ENCODE data around the gene SPAG9.

SPAG9 gene

DNA sequence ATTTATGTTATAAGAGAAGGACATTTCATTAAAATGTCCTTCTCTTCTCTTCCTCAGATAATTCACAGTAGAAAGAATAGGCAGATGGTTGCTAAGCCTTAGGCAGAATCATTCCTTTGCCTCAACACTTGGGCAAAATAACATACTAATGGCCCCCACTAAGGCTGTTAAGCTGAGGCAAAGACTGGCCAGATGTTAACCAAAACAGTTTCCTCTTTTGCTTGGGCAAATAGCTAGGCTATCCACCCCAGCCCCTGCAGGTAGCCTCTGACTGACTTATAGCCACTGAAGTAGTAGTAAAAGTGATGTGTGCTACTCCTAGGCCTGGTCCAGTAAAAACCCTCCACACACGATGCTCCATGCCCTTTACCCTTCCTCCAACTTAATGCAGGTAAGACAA, 55.2 kb downstream of the SPAG9 start:
- H3K9ac ChIP-seq (ENCODE audit: low read length) = no peak overlapping the region
- no peak overlapping the region for H2AFZ ChIP-seq (ENCODE audit: low read length)
- no peak overlapping the region for H3K4me3 ChIP-seq (ENCODE audit: low read length)
- no peak for TF ChIP-seq EZH2 (optimal IDR thresholded peaks at IDR 0.05; ENCODE audit: low read depth, low read length)
- no peak for TF ChIP-seq EZH2phosphoT487 (IDR thresholded peaks at IDR 0.05; ENCODE audit: low read length)
- TF ChIP-seq, protein P1, sequence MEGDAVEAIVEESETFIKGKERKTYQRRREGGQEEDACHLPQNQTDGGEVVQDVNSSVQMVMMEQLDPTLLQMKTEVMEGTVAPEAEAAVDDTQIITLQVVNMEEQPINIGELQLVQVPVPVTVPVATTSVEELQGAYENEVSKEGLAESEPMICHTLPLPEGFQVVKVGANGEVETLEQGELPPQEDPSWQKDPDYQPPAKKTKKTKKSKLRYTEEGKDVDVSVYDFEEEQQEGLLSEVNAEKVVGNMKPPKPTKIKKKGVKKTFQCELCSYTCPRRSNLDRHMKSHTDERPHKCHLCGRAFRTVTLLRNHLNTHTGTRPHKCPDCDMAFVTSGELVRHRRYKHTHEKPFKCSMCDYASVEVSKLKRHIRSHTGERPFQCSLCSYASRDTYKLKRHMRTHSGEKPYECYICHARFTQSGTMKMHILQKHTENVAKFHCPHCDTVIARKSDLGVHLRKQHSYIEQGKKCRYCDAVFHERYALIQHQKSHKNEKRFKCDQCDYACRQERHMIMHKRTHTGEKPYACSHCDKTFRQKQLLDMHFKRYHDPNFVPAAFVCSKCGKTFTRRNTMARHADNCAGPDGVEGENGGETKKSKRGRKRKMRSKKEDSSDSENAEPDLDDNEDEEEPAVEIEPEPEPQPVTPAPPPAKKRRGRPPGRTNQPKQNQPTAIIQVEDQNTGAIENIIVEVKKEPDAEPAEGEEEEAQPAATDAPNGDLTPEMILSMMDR (IDR thresholded peaks at IDR 0.05; ENCODE audit: low read length) = no peak
- no peaks in the 10 kb centered on the region; the same call in 1 of the 2 replicates for H4K20me1 ChIP-seq (ENCODE audit: insufficient read depth, low read length)
- no peaks in the 10 kb centered on the region for H3K9me2 ChIP-seq (replicated peaks; ENCODE audit: insufficient read depth, low read length)
- H3K36me3 ChIP-seq (replicated peaks; ENCODE audit: insufficient read depth, low read length) = no peaks in the 10 kb centered on the region
- no peaks in the 10 kb centered on the region for H3K4me1 ChIP-seq (ENCODE audit: low read length)
- no peak overlapping the region for H3K27ac ChIP-seq (ENCODE audit: low read length)
- no peak overlapping the region for H3K4me2 ChIP-seq (ENCODE audit: low read depth, low read length)
- no peaks in the 10 kb centered on the region for H3K27me3 ChIP-seq (replicated peaks; ENCODE audit: insufficient read depth, low read length)
- H3F3A ChIP-seq (ENCODE audit: insufficient read depth, low read length) = no peaks in the 10 kb centered on the region
- peaks cover 37% of the 10 kb centered on the region for H3K79me2 ChIP-seq (ENCODE audit: low read length)
- no peak for DNase-seq
- no peaks in the 10 kb centered on the region for H3K9me3 ChIP-seq (replicated peaks; ENCODE audit: insufficient read depth, low read length)

- Histone ChIP-seq H3K4me1 (ENCODE audit: low read length) (no peaks in the 10 kb centered on the region), H3F3A (ENCODE audit: insufficient read depth, low read length) (no peaks in the 10 kb centered on the region), H3K79me2 (ENCODE audit: low read length) (peaks cover 28% of the 10 kb centered on the region), H3K27ac (ENCODE audit: low read length) (no peak overlapping the region), H3K4me2 (ENCODE audit: low read depth, low read length) (no peak overlapping the region), H2AFZ (ENCODE audit: low read length) (no peak overlapping the region), H4K20me1 (ENCODE audit: insufficient read depth, low read length) (no peaks in the 10 kb centered on the region; the same call in 1 of the 2 replicates), H3K4me3 (ENCODE audit: low read length) (no peak overlapping the region), H3K9ac (ENCODE audit: low read length) (no peak overlapping the region), H3K27me3 (replicated peaks; ENCODE audit: insufficient read depth, low read length) (no peaks in the 10 kb centered on the region), H3K36me3 (replicated peaks; ENCODE audit: insufficient read depth, low read length) (no peaks in the 10 kb centered on the region), H3K9me2 (replicated peaks; ENCODE audit: insufficient read depth, low read length) (no peaks in the 10 kb centered on the region), H3K9me3 (replicated peaks; ENCODE audit: insufficient read depth, low read length) (no peaks in the 10 kb centered on the region)
- no peak for DNase-seq
- no peak for TF ChIP-seq EZH2 (optimal IDR thresholded peaks at IDR 0.05; ENCODE audit: low read depth, low read length)
- no peak for TF ChIP-seq EZH2phosphoT487 (IDR thresholded peaks at IDR 0.05; ENCODE audit: low read length)
- TF ChIP-seq, protein P1 (IDR thresholded peaks at IDR 0.05; ENCODE audit: low read length) = no peak
These were observed 56.5 kb downstream of the SPAG9 start for GRCh38 chr17:51064061-51064735.

DNA sequence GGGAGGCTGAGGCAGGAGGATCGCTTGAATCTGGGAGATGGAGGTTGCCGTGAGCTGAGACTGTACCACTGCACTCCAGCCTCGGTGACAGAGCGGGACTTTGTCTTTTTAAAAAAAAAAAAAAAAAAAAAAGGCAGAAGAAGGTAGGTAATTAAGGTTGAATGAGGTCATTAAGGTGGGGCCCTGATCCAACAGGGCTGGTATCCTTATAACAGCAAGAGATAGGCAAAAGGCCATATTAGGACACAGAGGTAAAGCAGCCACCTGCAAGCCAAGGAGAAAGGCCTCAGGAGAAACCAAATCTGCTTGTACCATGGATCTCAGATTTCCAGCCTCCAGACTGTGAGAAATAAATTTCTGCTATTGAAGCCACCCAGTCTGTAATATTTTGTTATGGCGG, 60.3 kb downstream of the SPAG9 start:
- H3K9me3 ChIP-seq (replicated peaks; ENCODE audit: insufficient read depth, low read length) = no peaks in the 10 kb centered on the region
- H3K4me3 ChIP-seq (ENCODE audit: low read length) = no peak overlapping the region
- no peaks in the 10 kb centered on the region for H3K36me3 ChIP-seq (replicated peaks; ENCODE audit: insufficient read depth, low read length)
- H3F3A ChIP-seq (ENCODE audit: insufficient read depth, low read length) = no peaks in the 10 kb centered on the region
- H4K20me1 ChIP-seq (ENCODE audit: insufficient read depth, low read length) = no peaks in the 10 kb centered on the region; the same call in 1 of the 2 replicates
- H3K9ac ChIP-seq (ENCODE audit: low read length) = no peak overlapping the region
- no peak overlapping the region for H2AFZ ChIP-seq (ENCODE audit: low read length)
- no peaks in the 10 kb centered on the region for H3K9me2 ChIP-seq (replicated peaks; ENCODE audit: insufficient read depth, low read length)
- DNase-seq = no peak
- no peak overlapping the region for H3K4me2 ChIP-seq (ENCODE audit: low read depth, low read length)
- H3K79me2 ChIP-seq (ENCODE audit: low read length) = peaks cover 30% of the 10 kb centered on the region
- H3K27me3 ChIP-seq (replicated peaks; ENCODE audit: insufficient read depth, low read length) = no peaks in the 10 kb centered on the region
- no peak overlapping the region for H3K27ac ChIP-seq (ENCODE audit: low read length)
- TF ChIP-seq EZH2phosphoT487 (IDR thresholded peaks at IDR 0.05; ENCODE audit: low read length) (no peak), EZH2 (optimal IDR thresholded peaks at IDR 0.05; ENCODE audit: low read depth, low read length) (no peak)
- TF ChIP-seq, protein P1 (IDR thresholded peaks at IDR 0.05; ENCODE audit: low read length) = no peak
- H3K4me1 ChIP-seq (ENCODE audit: low read length) = no peaks in the 10 kb centered on the region

Measured in MM.1S (cell line).